Peyer's patch (tissue), 4 donors: Measurements from ENCODE around the gene THSD7A. TPM values are rescaled to one million over a fixed set of nuclear protein-coding genes. Genes with fewer than 3 reads are reported as not detected.

ENCODE experiments used
- DNase-seq, 3 donors: peaks; one replicate each; pipeline ENCODE4 v3.0.0-alpha.2; 2017 to 2019
- H3K27ac ChIP-seq, 4 donors: fragments of 200-600 bp; sonication (generic); one replicate each; pipeline ENCODE4 v1.5.1; 2016 to 2019
- H3K27me3 ChIP-seq, 2 donors: fragments of 200-600 bp; sonication (generic); one replicate each; pipeline ENCODE4 v1.5.1; 2019
- H3K36me3 ChIP-seq, 3 donors: fragments of 200-600 bp; sonication (generic); one replicate each; pipeline ENCODE4 v1.5.1; 2016 to 2019
- H3K4me1 ChIP-seq, 4 donors: fragments of 200-600 bp; sonication (generic); one replicate each; pipeline ENCODE4 v1.5.1; 2016 to 2019
- H3K4me3 ChIP-seq, 4 donors: fragments of 200-600 bp; sonication (generic); 1 replicate in 3 of 4; 2 replicates in 1 of 4; pipeline ENCODE4 v1.5.1; 2016 to 2019; ENCODE audit warnings: mild to moderate bottlenecking in 1 of 4
- H3K9me3 ChIP-seq, 4 donors: fragments of 200-600 bp; sonication (generic); one replicate each; pipeline ENCODE4 v1.5.1; 2016 to 2019; ENCODE audit warnings: mild to moderate bottlenecking in 1 of 4
- CTCF ChIP-seq, 6 experiments: fragments of 450-650 bp in 4 of 6; fragments of 200-600 bp in 2 of 6; sonication (generic) in 1 of 6; IDR thresholded peaks; one replicate each; pipeline ENCODE4 v1.5.1; 2017 to 2019; ENCODE audit warnings: antibody characterized with exemption in 6 of 6, mild to moderate bottlenecking in 3 of 6, moderate library complexity in 1 of 6
- POLR2A ChIP-seq, 2 donors: fragments of 450-650 bp; IDR thresholded peaks; one replicate each; pipeline ENCODE4 v1.5.1; 2017; ENCODE audit warnings: antibody characterized with exemption in 2 of 2, mild to moderate bottlenecking in 2 of 2, moderate library complexity in 2 of 2
- total RNA-seq, 4 donors: library from RNA; depleted of rRNA; stranded (reverse); fragments of >200 nt; gene quantifications; one replicate each; pipeline ENCODE4 v1.1.0, GENCODE V29; 2016

Gene THSD7A
- total RNA-seq, 4 donors from 2014 or later: 0.53 to 4.1 (median 2.1) TPM

- H3K36me3 ChIP-seq: no peaks in the 10 kb centered on the region
- H3K9me3 ChIP-seq: no peaks in the 10 kb centered on the region
- DNase-seq: no peak
- H3K27me3 ChIP-seq: no peaks in the 10 kb centered on the region
- H3K27ac ChIP-seq: no peak overlapping the region
- no peak overlapping the region for H3K4me3 ChIP-seq
- TF ChIP-seq CTCF (IDR thresholded peaks at IDR 0.05) (no peak), POLR2A (IDR thresholded peaks at IDR 0.05) (no peak)
- no peaks in the 10 kb centered on the region for H3K4me1 ChIP-seq
Observed at GRCh38 chr7:11332865-11333228, 499.2 kb downstream of the THSD7A start.

GRCh38 chr7:11332186-11332864 is 499.7 kb downstream of the THSD7A start:
- no peak for TF ChIP-seq CTCF (IDR thresholded peaks at IDR 0.05)
- TF ChIP-seq POLR2A (IDR thresholded peaks at IDR 0.05): no peak
- Histone ChIP-seq H3K4me1 (no peaks in the 10 kb centered on the region), H3K9me3 (no peaks in the 10 kb centered on the region), H3K4me3 (no peak overlapping the region), H3K27me3 (no peaks in the 10 kb centered on the region), H3K27ac (no peak overlapping the region), H3K36me3 (no peaks in the 10 kb centered on the region)
- DNase-seq: no peak

GRCh38 chr7:11331128-11332102 is 500.6 kb downstream of the THSD7A start:
- no peaks in the 10 kb centered on the region for H3K36me3 ChIP-seq
- H3K9me3 ChIP-seq: no peaks in the 10 kb centered on the region
- no peaks in the 10 kb centered on the region for H3K27me3 ChIP-seq
- no peak for DNase-seq
- no peak for TF ChIP-seq POLR2A (IDR thresholded peaks at IDR 0.05)
- TF ChIP-seq CTCF (IDR thresholded peaks at IDR 0.05): no peak
- no peaks in the 10 kb centered on the region for H3K4me1 ChIP-seq
- no peak overlapping the region for H3K4me3 ChIP-seq
- H3K27ac ChIP-seq: no peak overlapping the region

- TF ChIP-seq POLR2A (IDR thresholded peaks at IDR 0.05) (no peak), CTCF (IDR thresholded peaks at IDR 0.05) (no peak)
- no peak for DNase-seq
- H3K9me3 ChIP-seq: no peaks in the 10 kb centered on the region
- no peaks in the 10 kb centered on the region for H3K36me3 ChIP-seq
- H3K4me3 ChIP-seq: no peak overlapping the region
- no peaks in the 10 kb centered on the region for H3K27me3 ChIP-seq
- H3K4me1 ChIP-seq: no peaks in the 10 kb centered on the region
- H3K27ac ChIP-seq: no peak overlapping the region
Observed at GRCh38 chr7:11330717-11331116, 501.3 kb downstream of the THSD7A start.

GRCh38 chr7:11330208-11330607 is 501.8 kb downstream of the THSD7A start:
- H3K9me3 ChIP-seq: no peaks in the 10 kb centered on the region
- H3K27me3 ChIP-seq: no peaks in the 10 kb centered on the region
- no peak overlapping the region for H3K4me3 ChIP-seq
- no peak for DNase-seq
- H3K4me1 ChIP-seq: no peaks in the 10 kb centered on the region
- TF ChIP-seq POLR2A (IDR thresholded peaks at IDR 0.05) (no peak), CTCF (IDR thresholded peaks at IDR 0.05) (no peak)
- no peak overlapping the region for H3K27ac ChIP-seq
- no peaks in the 10 kb centered on the region for H3K36me3 ChIP-seq
